Fibroblast of the aortic adventitia (primary cell): Measurements from ENCODE around the gene ZNF277. TPM values are rescaled to one million over a fixed set of nuclear protein-coding genes. Genes with fewer than 3 reads are reported as not detected.

Experiments used
- DNase-seq: peaks from one replicate; pipeline ENCODE4 v3.0.0-alpha.2; 2010; ENCODE audit warnings: low read depth
- H3K4me3 ChIP-seq: 2 replicates; pipeline ENCODE4 v1.5.1; 2011; ENCODE audit warnings: low read depth, mild to moderate bottlenecking, control low read depth, low read length, moderate library complexity
- total RNA-seq: library from RNA; depleted of rRNA; stranded (reverse); fragments of >200 nt; gene quantifications from 2 replicates; pipeline ENCODE4 v1.2.3, GENCODE V29; 2012; ENCODE audit warnings: low replicate concordance
- TF ChIP-seq, protein P1 (sequence below): IDR thresholded peaks from 2 replicates; pipeline ENCODE4 v1.5.1; 2011; ENCODE audit warnings: mild to moderate bottlenecking, low read length, control low read depth, inconsistent platforms; ENCODE audit not compliant: insufficient read depth

ZNF277 gene
- total RNA-seq, 1 donor, result 41.4 TPM

DNA sequence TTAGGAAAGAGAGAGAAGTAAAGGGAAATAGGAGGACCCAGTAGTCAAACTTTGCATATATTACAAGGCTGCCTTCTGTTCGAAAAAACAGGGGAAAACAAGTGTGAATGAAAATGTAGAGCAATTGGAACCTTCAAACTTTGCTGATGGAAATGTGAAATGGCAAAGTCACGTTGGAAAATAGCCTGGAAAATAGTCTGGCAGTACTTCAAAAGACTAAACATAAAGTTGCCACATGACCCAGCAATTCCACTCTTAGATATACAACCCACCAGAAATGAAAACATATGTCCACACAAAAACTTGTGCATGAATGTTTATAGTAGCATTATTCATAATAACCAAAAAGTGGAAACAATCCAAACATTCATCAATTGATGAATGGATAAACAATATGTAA lies 165.2 kb downstream of the ZNF277 start:
- TF ChIP-seq, protein P1, sequence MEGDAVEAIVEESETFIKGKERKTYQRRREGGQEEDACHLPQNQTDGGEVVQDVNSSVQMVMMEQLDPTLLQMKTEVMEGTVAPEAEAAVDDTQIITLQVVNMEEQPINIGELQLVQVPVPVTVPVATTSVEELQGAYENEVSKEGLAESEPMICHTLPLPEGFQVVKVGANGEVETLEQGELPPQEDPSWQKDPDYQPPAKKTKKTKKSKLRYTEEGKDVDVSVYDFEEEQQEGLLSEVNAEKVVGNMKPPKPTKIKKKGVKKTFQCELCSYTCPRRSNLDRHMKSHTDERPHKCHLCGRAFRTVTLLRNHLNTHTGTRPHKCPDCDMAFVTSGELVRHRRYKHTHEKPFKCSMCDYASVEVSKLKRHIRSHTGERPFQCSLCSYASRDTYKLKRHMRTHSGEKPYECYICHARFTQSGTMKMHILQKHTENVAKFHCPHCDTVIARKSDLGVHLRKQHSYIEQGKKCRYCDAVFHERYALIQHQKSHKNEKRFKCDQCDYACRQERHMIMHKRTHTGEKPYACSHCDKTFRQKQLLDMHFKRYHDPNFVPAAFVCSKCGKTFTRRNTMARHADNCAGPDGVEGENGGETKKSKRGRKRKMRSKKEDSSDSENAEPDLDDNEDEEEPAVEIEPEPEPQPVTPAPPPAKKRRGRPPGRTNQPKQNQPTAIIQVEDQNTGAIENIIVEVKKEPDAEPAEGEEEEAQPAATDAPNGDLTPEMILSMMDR, result no peak
- DNase-seq, result peak; percentile 10
- no peak overlapping the region for H3K4me3 ChIP-seq

DNA sequence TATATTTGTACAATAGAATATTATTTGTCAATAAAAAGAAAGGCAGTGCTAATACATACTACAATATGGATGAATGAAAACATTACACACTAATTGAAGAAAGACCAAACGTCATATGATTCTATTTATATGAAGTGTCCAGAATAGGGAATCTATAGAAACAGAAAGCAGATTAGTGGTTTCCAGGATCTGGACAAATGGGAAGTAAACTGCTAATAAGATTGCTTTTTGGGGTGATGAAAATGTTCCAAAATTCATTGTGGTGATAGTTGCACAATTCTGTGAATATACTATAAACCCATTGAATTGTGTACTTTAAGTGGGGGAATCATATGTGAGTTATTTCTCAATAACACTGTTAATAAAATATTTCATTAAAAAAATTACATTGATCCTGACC lies 165.6 kb downstream of the ZNF277 start:
- no peak overlapping the region for H3K4me3 ChIP-seq
- no peak for DNase-seq
- TF ChIP-seq, protein P1, result no peak

DNA sequence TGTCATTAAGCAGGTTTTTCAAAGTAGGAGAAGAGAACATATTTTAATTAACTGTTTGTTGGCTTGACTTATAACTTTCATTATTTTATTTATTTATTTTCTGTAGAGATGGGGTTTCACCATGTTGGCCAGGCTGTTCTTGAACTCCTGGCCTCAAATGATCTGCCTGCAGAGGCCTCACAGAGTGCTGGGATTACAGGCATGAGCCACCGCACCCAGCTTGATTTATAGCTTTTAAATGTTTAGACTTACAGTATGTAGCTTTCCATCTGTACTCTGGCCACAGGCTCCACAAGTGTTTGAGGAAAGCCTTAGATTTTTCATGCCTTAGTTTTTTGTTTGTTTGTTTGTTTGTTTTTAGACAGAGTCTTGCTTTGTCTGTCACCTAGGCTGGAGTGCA lies 171.1 kb downstream of the ZNF277 start:
- TF ChIP-seq, protein P1, result no peak
- H3K4me3 ChIP-seq, result no peak overlapping the region
- no peak for DNase-seq

DNA sequence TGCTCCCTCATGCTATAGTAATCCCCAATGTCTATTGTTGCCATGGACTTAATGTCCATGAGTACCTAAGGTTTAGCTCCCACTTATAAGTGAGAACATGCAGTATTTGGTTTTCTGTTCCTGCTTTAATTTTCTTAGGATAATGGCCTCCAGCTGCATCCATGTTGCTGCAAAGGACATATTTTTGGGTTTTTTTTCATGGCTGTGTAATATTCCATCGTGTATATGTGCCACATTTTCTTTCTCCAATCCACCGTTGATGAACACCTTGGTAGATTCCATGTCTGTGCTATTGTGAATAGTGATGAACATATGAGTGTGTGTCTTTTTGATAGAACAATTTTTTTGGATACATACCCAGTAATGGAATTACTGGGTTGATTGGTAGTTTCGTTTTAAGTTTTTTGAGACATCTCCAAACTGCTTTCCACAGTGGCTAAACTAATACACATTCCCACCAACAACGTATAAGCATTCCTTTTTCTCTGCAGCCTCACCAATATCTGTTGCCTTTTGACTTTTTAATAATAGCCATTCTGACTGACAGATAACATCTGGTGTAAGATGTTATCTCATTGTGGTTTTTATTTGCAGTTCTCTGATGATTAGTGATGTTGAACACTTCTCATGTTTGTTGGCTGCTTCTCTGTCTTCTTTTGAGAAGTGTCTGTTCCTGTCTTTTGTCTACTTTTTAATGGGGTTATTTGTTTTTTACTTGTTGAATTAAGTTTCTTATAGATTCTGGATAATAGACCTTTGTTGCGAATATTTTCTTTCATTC lies 175.0 kb downstream of the ZNF277 start:
- no peak overlapping the region for H3K4me3 ChIP-seq
- TF ChIP-seq, protein P1, result no peak
- no peak for DNase-seq

DNA sequence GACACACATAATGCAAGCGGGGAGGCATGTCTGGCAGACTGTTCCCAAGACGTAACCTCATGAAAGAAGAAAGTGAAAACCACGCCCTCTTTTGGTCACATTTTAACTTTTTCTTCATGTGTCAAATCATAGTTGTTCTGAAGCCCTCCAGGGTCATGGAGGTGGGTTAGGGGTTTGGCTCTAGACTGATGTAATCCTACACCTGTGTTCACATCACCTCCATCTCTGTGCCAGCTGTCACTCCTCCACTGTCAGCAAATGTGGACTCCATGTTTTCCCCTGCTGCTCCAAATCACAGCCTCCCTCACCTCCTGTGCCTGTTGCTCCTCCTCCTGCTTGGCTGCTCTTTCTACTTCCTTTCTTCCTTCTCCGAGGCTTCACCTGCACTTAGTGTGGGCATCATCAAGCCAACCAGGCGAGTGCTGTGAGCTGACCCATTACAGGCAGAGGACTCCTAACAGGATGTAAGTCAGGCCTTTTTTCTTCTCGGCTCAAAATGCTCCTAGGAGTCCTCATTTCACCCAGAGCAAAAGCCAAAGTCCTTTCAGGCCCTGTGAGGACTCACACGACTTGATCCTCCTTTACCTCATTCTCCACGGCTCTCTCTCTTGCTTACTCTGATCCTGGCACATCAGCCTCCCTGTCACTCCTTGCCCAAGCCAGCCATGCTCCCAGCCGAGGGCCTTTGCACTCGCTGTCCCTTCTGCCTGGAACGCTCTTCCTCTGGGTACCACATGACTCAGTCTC lies 177.3 kb downstream of the ZNF277 start:
- DNase-seq, result peak; percentile 22
- no peak overlapping the region for H3K4me3 ChIP-seq
- TF ChIP-seq, protein P1, result no peak

DNA sequence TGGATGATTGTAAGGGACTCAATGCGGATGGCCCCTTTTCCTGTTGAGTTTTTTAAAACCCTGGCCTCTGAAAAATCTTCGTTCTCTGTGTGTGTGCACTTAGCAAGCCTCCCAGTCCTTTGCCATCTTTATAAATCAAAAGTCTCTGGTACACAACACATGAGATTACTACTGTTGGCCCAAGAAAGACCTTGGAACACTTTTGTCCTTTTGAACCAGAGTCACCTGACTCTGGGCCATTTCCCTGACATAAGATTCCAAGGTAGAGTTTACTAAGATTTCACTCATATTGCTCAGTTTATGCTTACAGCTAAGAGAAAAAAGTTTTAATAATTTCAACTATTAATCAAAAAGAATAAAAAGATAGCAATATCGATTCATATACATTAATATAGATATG lies 179.0 kb downstream of the ZNF277 start:
- H3K4me3 ChIP-seq, result no peak overlapping the region
- DNase-seq, result no peak
- TF ChIP-seq, protein P1, result no peak
